Measurements from ENCODE around the gene PMIS2. TPM values are rescaled to one million over a fixed set of nuclear protein-coding genes. Genes with fewer than 3 reads are reported as not detected.

PMIS2 gene
- total and polyA plus RNA-seq, 2 donors = not detected

GRCh38 chr19:35545855-35546381, 40.1 kb upstream of the PMIS2 start:
- H3K9me3 ChIP-seq (ENCODE audit: control insufficient read depth in 2 of 2, insufficient read depth in 1 of 2, low read length in 1 of 2) = no peaks in the 10 kb centered on the region
- H3K4me3 ChIP-seq (ENCODE audit: low read length in 2 of 2) = peak overlapping the region; percentile 65 to 92
- peak overlapping the region in 1 of 2 donors; percentile 37 for H3K27ac ChIP-seq (ENCODE audit: low read depth in 1 of 2, low read length in 1 of 2)
- H3K36me3 ChIP-seq (ENCODE audit: control insufficient read depth in 2 of 2, insufficient read depth in 2 of 2, low read length in 1 of 2) = peaks cover 0 to 4% of the 10 kb centered on the region in 2 donors
- H3K4me1 ChIP-seq (ENCODE audit: control insufficient read depth in 2 of 2, insufficient read depth in 2 of 2, low read length in 2 of 2) = peaks cover 8 to 19% of the 10 kb centered on the region in 2 donors
- WGBS = 2% methylated on average over 27 of the region's 27 CpGs
- no peak for DNase-seq (ENCODE audit: low read depth in 6 of 9, low spot score in 9 of 9)
- H3K27me3 ChIP-seq (ENCODE audit: control insufficient read depth in 2 of 2, insufficient read depth in 1 of 2, low read length in 1 of 2) = no peaks in the 10 kb centered on the region

- Histone ChIP-seq H3K36me3 (ENCODE audit: control insufficient read depth in 2 of 2, insufficient read depth in 2 of 2, low read length in 1 of 2) (peaks cover 0 to 4% of the 10 kb centered on the region in 2 donors), H3K27me3 (ENCODE audit: control insufficient read depth in 2 of 2, insufficient read depth in 1 of 2, low read length in 1 of 2) (no peaks in the 10 kb centered on the region), H3K4me1 (ENCODE audit: control insufficient read depth in 2 of 2, insufficient read depth in 2 of 2, low read length in 2 of 2) (peaks cover 8 to 19% of the 10 kb centered on the region in 2 donors), H3K9me3 (ENCODE audit: control insufficient read depth in 2 of 2, insufficient read depth in 1 of 2, low read length in 1 of 2) (no peaks in the 10 kb centered on the region), H3K27ac (ENCODE audit: low read depth in 1 of 2, low read length in 1 of 2) (no peak overlapping the region), H3K4me3 (ENCODE audit: low read length in 2 of 2) (peak overlapping the region; percentile 65 to 92)
- DNase-seq (ENCODE audit: low read depth in 6 of 9, low spot score in 9 of 9) = no peak
- whole genome bisulfite sequencing = 96% methylated on average over 8 of the region's 8 CpGs
These were observed 39.4 kb upstream of the PMIS2 start for GRCh38 chr19:35546532-35546931.

- DNase-seq (ENCODE audit: low read depth in 6 of 9, low spot score in 9 of 9) = peak in 5 of 9 donors; percentile 43 to 78 (median 63)
- 33% methylated on average over 6 of the region's 6 CpGs for WGBS
- H3K36me3 ChIP-seq (ENCODE audit: control insufficient read depth in 2 of 2, insufficient read depth in 2 of 2, low read length in 1 of 2) = peaks cover 0 to 4% of the 10 kb centered on the region in 2 donors
These were observed 36.7 kb upstream of the PMIS2 start for GRCh38 chr19:35549174-35549788.

GRCh38 chr19:35549879-35550523, 36.0 kb upstream of the PMIS2 start:
- peaks cover 0 to 4% of the 10 kb centered on the region in 2 donors for H3K36me3 ChIP-seq (ENCODE audit: control insufficient read depth in 2 of 2, insufficient read depth in 2 of 2, low read length in 1 of 2)
- H3K4me3 ChIP-seq (ENCODE audit: low read length in 2 of 2) = no peak overlapping the region
- H3K27ac ChIP-seq (ENCODE audit: low read depth in 1 of 2, low read length in 1 of 2) = no peak overlapping the region
- no peaks in the 10 kb centered on the region for H3K9me3 ChIP-seq (ENCODE audit: control insufficient read depth in 2 of 2, insufficient read depth in 1 of 2, low read length in 1 of 2)
- DNase-seq (ENCODE audit: low read depth in 6 of 9, low spot score in 9 of 9) = no peak
- 96% methylated on average over 15 of the region's 15 CpGs for WGBS
- peaks cover 8 to 13% of the 10 kb centered on the region in 2 donors for H3K4me1 ChIP-seq (ENCODE audit: control insufficient read depth in 2 of 2, insufficient read depth in 2 of 2, low read length in 2 of 2)
- peaks cover 0 to 3% of the 10 kb centered on the region in 2 donors for H3K27me3 ChIP-seq (ENCODE audit: control insufficient read depth in 2 of 2, insufficient read depth in 1 of 2, low read length in 1 of 2)

More at GRCh38 chr19:35549174-35549788, 36.7 kb upstream of the PMIS2 start:
- no peaks in the 10 kb centered on the region for H3K9me3 ChIP-seq (ENCODE audit: control insufficient read depth in 2 of 2, insufficient read depth in 1 of 2, low read length in 1 of 2)
- H3K27ac ChIP-seq (ENCODE audit: low read depth in 1 of 2, low read length in 1 of 2) = no peak overlapping the region
- no peaks in the 10 kb centered on the region for H3K27me3 ChIP-seq (ENCODE audit: control insufficient read depth in 2 of 2, insufficient read depth in 1 of 2, low read length in 1 of 2)
- peaks cover 8 to 19% of the 10 kb centered on the region in 2 donors for H3K4me1 ChIP-seq (ENCODE audit: control insufficient read depth in 2 of 2, insufficient read depth in 2 of 2, low read length in 2 of 2)
- H3K4me3 ChIP-seq (ENCODE audit: low read length in 2 of 2) = no peak overlapping the region

GRCh38 chr19:35551091-35551810, 34.7 kb upstream of the PMIS2 start:
- WGBS = 95% methylated on average over 21 of the region's 21 CpGs
- DNase-seq (ENCODE audit: low read depth in 6 of 9, low spot score in 9 of 9) = no peak
- Histone ChIP-seq H3K27me3 (ENCODE audit: control insufficient read depth in 2 of 2, insufficient read depth in 1 of 2, low read length in 1 of 2) (peaks cover 0 to 12% of the 10 kb centered on the region in 2 donors), H3K4me1 (ENCODE audit: control insufficient read depth in 2 of 2, insufficient read depth in 2 of 2, low read length in 2 of 2) (peaks cover 3 to 7% of the 10 kb centered on the region in 2 donors), H3K36me3 (ENCODE audit: control insufficient read depth in 2 of 2, insufficient read depth in 2 of 2, low read length in 1 of 2) (peaks cover 0 to 4% of the 10 kb centered on the region in 2 donors), H3K27ac (ENCODE audit: low read depth in 1 of 2, low read length in 1 of 2) (no peak overlapping the region), H3K9me3 (ENCODE audit: control insufficient read depth in 2 of 2, insufficient read depth in 1 of 2, low read length in 1 of 2) (no peaks in the 10 kb centered on the region), H3K4me3 (ENCODE audit: low read length in 2 of 2) (no peak overlapping the region)

GRCh38 chr19:35552534-35553384, 33.2 kb upstream of the PMIS2 start:
- peaks cover 1 to 25% of the 10 kb centered on the region in 2 donors for H3K27me3 ChIP-seq (ENCODE audit: control insufficient read depth in 2 of 2, insufficient read depth in 1 of 2, low read length in 1 of 2)
- 89% methylated on average over 13 of the region's 13 CpGs for WGBS
- no peaks in the 10 kb centered on the region for H3K36me3 ChIP-seq (ENCODE audit: control insufficient read depth in 2 of 2, insufficient read depth in 2 of 2, low read length in 1 of 2)
- H3K4me3 ChIP-seq (ENCODE audit: low read length in 2 of 2) = no peak overlapping the region
- H3K9me3 ChIP-seq (ENCODE audit: control insufficient read depth in 2 of 2, insufficient read depth in 1 of 2, low read length in 1 of 2) = no peaks in the 10 kb centered on the region
- DNase-seq (ENCODE audit: low read depth in 6 of 9, low spot score in 9 of 9) = no peak
- no peaks in the 10 kb centered on the region for H3K4me1 ChIP-seq (ENCODE audit: control insufficient read depth in 2 of 2, insufficient read depth in 2 of 2, low read length in 2 of 2)
- H3K27ac ChIP-seq (ENCODE audit: low read depth in 1 of 2, low read length in 1 of 2) = no peak overlapping the region

GRCh38 chr19:35553385-35554000, 32.5 kb upstream of the PMIS2 start:
- no peak overlapping the region for H3K27ac ChIP-seq (ENCODE audit: low read depth in 1 of 2, low read length in 1 of 2)
- WGBS = 83% methylated on average over 14 of the region's 14 CpGs
- peaks cover 2 to 5% of the 10 kb centered on the region in 2 donors for H3K4me1 ChIP-seq (ENCODE audit: control insufficient read depth in 2 of 2, insufficient read depth in 2 of 2, low read length in 2 of 2)
- H3K36me3 ChIP-seq (ENCODE audit: control insufficient read depth in 2 of 2, insufficient read depth in 2 of 2, low read length in 1 of 2) = no peaks in the 10 kb centered on the region
- DNase-seq (ENCODE audit: low read depth in 6 of 9, low spot score in 9 of 9) = no peak
- peaks cover 7 to 32% of the 10 kb centered on the region in 2 donors for H3K27me3 ChIP-seq (ENCODE audit: control insufficient read depth in 2 of 2, insufficient read depth in 1 of 2, low read length in 1 of 2)
- peaks cover 0 to 6% of the 10 kb centered on the region in 2 donors for H3K9me3 ChIP-seq (ENCODE audit: control insufficient read depth in 2 of 2, insufficient read depth in 1 of 2, low read length in 1 of 2)
- H3K4me3 ChIP-seq (ENCODE audit: low read length in 2 of 2) = no peak overlapping the region

- Histone ChIP-seq H3K36me3 (ENCODE audit: control insufficient read depth in 2 of 2, insufficient read depth in 2 of 2, low read length in 1 of 2) (no peaks in the 10 kb centered on the region), H3K27me3 (ENCODE audit: control insufficient read depth in 2 of 2, insufficient read depth in 1 of 2, low read length in 1 of 2) (peaks cover 9 to 38% of the 10 kb centered on the region in 2 donors), H3K27ac (ENCODE audit: low read depth in 1 of 2, low read length in 1 of 2) (no peak overlapping the region), H3K4me1 (ENCODE audit: control insufficient read depth in 2 of 2, insufficient read depth in 2 of 2, low read length in 2 of 2) (peaks cover 2 to 7% of the 10 kb centered on the region in 2 donors), H3K4me3 (ENCODE audit: low read length in 2 of 2) (no peak overlapping the region), H3K9me3 (ENCODE audit: control insufficient read depth in 2 of 2, insufficient read depth in 1 of 2, low read length in 1 of 2) (peaks cover 0 to 6% of the 10 kb centered on the region in 2 donors)
- no peak for DNase-seq (ENCODE audit: low read depth in 6 of 9, low spot score in 9 of 9)
- 85% methylated on average over 5 of the region's 5 CpGs for WGBS
These were observed 31.9 kb upstream of the PMIS2 start for GRCh38 chr19:35554076-35554475.
